Esophagus squamous epithelium (tissue), 5 donors: ENCODE data around the gene ADAM12. TPM values are rescaled to one million over a fixed set of nuclear protein-coding genes. Genes with fewer than 3 reads are reported as not detected.

Source experiments
- DNase-seq: peaks from one replicate; lab custom pipeline; 2025; lab: John Stamatoyannopoulos, UW
- H3K27ac ChIP-seq, 4 donors: fragments of 200-600 bp; sonication (generic); one replicate each; pipeline ENCODE4 v1.5.1; 2016 to 2019; ENCODE audit warnings: mild to moderate bottlenecking in 1 of 4
- H3K27me3 ChIP-seq, 4 donors: fragments of 200-600 bp; sonication (generic); 1 replicate in 3 of 4; 2 replicates in 1 of 4; pipeline versions ENCODE4 v1.5.1 to v1.6.0; 2017 to 2021; ENCODE audit warnings: antibody characterized with exemption in 1 of 4
- H3K36me3 ChIP-seq, 3 donors: fragments of 200-600 bp; sonication (generic); one replicate each; pipeline ENCODE4 v1.5.1; 2016 to 2019
- H3K4me1 ChIP-seq, 3 donors: fragments of 200-600 bp; sonication (generic); one replicate each; pipeline ENCODE4 v1.5.1; 2017 to 2019
- H3K4me3 ChIP-seq, 4 donors: fragments of 200-600 bp; sonication (generic); 1 replicate in 3 of 4; 2 replicates in 1 of 4; pipeline ENCODE4 v1.5.1; 2016 to 2019; ENCODE audit warnings: mild to moderate bottlenecking in 2 of 4, moderate library complexity in 1 of 4
- H3K9me3 ChIP-seq, 3 donors: fragments of 200-600 bp; sonication (generic); one replicate each; pipeline ENCODE4 v1.5.1; 2016 to 2019
- CTCF ChIP-seq, 6 experiments: fragments of 450-650 bp in 4 of 6; fragments of 200-600 bp in 2 of 6; sonication (generic) in 2 of 6; IDR thresholded peaks; one replicate each; pipeline ENCODE4 v1.5.1; 2016 to 2019; ENCODE audit warnings: antibody characterized with exemption in 6 of 6, mild to moderate bottlenecking in 4 of 6, moderate library complexity in 4 of 6
- POLR2A ChIP-seq, 4 donors: fragments of 450-650 bp; IDR thresholded peaks; one replicate each; pipeline ENCODE4 v1.6.1; 2017; ENCODE audit warnings: antibody characterized with exemption in 4 of 4, mild to moderate bottlenecking in 4 of 4, moderate library complexity in 3 of 4
- WGBS, 2 donors: methylation state at CpG; one replicate each; pipeline ENCODE4 v1.1.5; 2018; 5-methylcytosine and 5-hydroxymethylcytosine counted together
- intact Hi-C: fragments of 100-400 bp; cut with DNase I; formaldehyde crosslinking; loops from one replicate; pipeline ENCODE4 v1.15.0; 2022
- total RNA-seq, 4 donors: library from RNA; depleted of rRNA; stranded (reverse); fragments of >200 nt; gene quantifications; one replicate each; pipeline ENCODE4 v1.1.0, GENCODE V29; 2016
- donor health status: DM: yes; HTN: yes; CAD: no.

The ADAM12 gene
- total RNA-seq, 4 donors from 2014 or later = 0.57 to 1.1 (median 0.76) TPM; not detected in 1

GRCh38 chr10:126312167-126312566 lies 76.1 kb downstream of the ADAM12 start:
- peaks cover 0 to 14% (median 0%) of the 10 kb centered on the region in 4 donors for H3K27me3 ChIP-seq
- DNase-seq = no peak
- WGBS, 2 donors = 83 to 84% methylated on average over 9 of the region's 9 CpGs
- H3K9me3 ChIP-seq = no peaks in the 10 kb centered on the region
- no peak overlapping the region for H3K27ac ChIP-seq
- H3K4me1 ChIP-seq = no peaks in the 10 kb centered on the region
- H3K4me3 ChIP-seq = no peak overlapping the region
- intact Hi-C loops = no loop called here
- no peaks in the 10 kb centered on the region for H3K36me3 ChIP-seq
- no peak for TF ChIP-seq CTCF (IDR thresholded peaks at IDR 0.05)
- no peak for TF ChIP-seq POLR2A (IDR thresholded peaks at IDR 0.05)

- intact Hi-C loops = no loop called here
- no peak for DNase-seq
- WGBS, 2 donors = 77 to 79% methylated on average over 3 of the region's 3 CpGs
- Histone ChIP-seq H3K27ac (no peak overlapping the region), H3K27me3 (peaks cover 0 to 14% (median 0%) of the 10 kb centered on the region in 4 donors), H3K4me3 (no peak overlapping the region), H3K9me3 (no peaks in the 10 kb centered on the region), H3K36me3 (no peaks in the 10 kb centered on the region), H3K4me1 (no peaks in the 10 kb centered on the region)
- TF ChIP-seq CTCF (IDR thresholded peaks at IDR 0.05) (no peak), POLR2A (IDR thresholded peaks at IDR 0.05) (no peak)
Observed at GRCh38 chr10:126309228-126309883, 78.9 kb downstream of the ADAM12 start.

- intact Hi-C loops = no loop called here
- Histone ChIP-seq H3K9me3 (no peaks in the 10 kb centered on the region), H3K27ac (no peak overlapping the region), H3K36me3 (no peaks in the 10 kb centered on the region), H3K4me3 (no peak overlapping the region), H3K4me1 (no peaks in the 10 kb centered on the region), H3K27me3 (no peaks in the 10 kb centered on the region)
- DNase-seq = no peak
- 63 to 71% methylated on average over 6 of the region's 6 CpGs for WGBS, 2 donors
- TF ChIP-seq POLR2A (IDR thresholded peaks at IDR 0.05) (no peak), CTCF (IDR thresholded peaks at IDR 0.05) (no peak)
Observed at GRCh38 chr10:126302826-126303665, 85.2 kb downstream of the ADAM12 start.

- no peak for DNase-seq
- H3K9me3 ChIP-seq = no peaks in the 10 kb centered on the region
- no peak overlapping the region for H3K4me3 ChIP-seq
- TF ChIP-seq CTCF (IDR thresholded peaks at IDR 0.05) (no peak), POLR2A (IDR thresholded peaks at IDR 0.05) (no peak)
- no peaks in the 10 kb centered on the region for H3K27me3 ChIP-seq
- 44 to 58% methylated on average over 3 of the region's 3 CpGs for WGBS, 2 donors
- intact Hi-C loops = no loop called here
- H3K4me1 ChIP-seq = no peaks in the 10 kb centered on the region
- H3K36me3 ChIP-seq = no peaks in the 10 kb centered on the region
- H3K27ac ChIP-seq = no peak overlapping the region
Observed at GRCh38 chr10:126302476-126302756, 85.9 kb downstream of the ADAM12 start.
